Nephron progenitor cell (in vitro differentiated cells): ENCODE data around the gene B3GAT1.
"Not testable (repeated sequence)": the region's sequence is repeated elsewhere in the genome, so short reads cannot be mapped to it uniquely, and the experiment has no call there.

ENCODE experiments used
- DNase-seq: peaks from one replicate; pipeline ENCODE4 v3.0.0; 2021
- H3K27ac Mint-ChIP-seq: 2 replicates; pipeline ENCODE4 v1.8.0; 2021; ENCODE audit warnings: mild to moderate bottlenecking, moderate library complexity, mixed read lengths
- H3K27me3 Mint-ChIP-seq: 2 replicates; pipeline ENCODE4 v1.8.0; 2021; ENCODE audit warnings: mild to moderate bottlenecking, low read depth, mixed read lengths; ENCODE audit not compliant: poor library complexity
- H3K36me3 Mint-ChIP-seq: 2 replicates; pipeline ENCODE4 v1.8.0; 2021; ENCODE audit warnings: low read depth, mixed read lengths
- H3K4me1 Mint-ChIP-seq: 2 replicates; pipeline ENCODE4 v1.8.0; 2021; ENCODE audit warnings: mixed read lengths
- H3K4me3 Mint-ChIP-seq: 2 replicates; pipeline ENCODE4 v1.8.0; 2021; ENCODE audit warnings: mild to moderate bottlenecking, moderate library complexity, mixed read lengths
- H3K9me3 Mint-ChIP-seq: 2 replicates; pipeline ENCODE4 v1.8.0; 2021; ENCODE audit warnings: mild to moderate bottlenecking, moderate library complexity, mixed read lengths
- CTCF ChIP-seq: fragments of 200-600 bp; sonication (generic); IDR thresholded peaks from 2 replicates; pipeline ENCODE4 v1.5.0; 2021; ENCODE audit warnings: antibody characterized with exemption

B3GAT1 gene

DNA sequence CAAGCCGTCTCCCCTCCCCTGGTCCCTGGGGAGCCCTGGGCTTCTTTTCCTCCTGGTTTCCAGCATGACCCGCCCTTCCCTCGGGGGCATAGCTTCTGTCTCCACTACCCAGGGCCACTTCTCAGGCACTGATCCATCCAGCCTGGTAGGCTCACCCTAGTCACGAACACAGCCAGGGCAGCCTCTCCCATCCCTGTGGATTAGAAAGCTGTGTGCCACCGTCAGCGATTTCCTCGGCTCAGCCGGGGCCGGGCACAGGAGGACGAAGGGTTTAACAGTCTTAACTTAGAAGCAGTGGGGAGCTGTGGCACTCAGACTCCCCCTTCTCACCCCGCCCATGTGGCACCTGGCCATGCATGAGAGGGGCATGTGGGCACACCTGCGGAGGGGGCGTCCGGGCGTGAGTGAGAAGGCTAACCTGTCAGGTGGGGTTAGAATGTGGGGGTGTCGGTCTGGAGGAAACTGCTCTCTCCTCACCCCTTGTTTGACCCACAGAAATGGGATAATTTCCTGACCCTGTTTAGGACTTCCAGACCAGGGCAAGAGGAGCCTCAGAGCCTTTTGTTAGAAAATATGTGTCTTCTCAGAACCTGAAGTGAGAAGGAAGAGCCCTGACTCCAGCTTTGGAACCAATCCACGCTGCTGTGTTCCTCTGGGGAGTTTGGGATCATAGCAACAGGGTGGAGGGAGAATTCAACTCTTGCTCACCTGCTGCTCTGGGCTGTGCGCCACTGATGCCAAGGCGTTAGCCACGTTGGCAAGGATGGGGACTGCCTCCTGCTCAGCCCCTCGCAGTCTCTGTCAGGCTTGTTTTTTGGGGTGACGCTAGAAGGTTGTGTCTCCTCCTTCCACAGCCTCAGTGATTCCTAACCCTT is 65.7 kb downstream of the B3GAT1 start:
- H3K36me3 Mint-ChIP-seq = no peaks in the 10 kb centered on the region
- H3K4me1 Mint-ChIP-seq = no peaks in the 10 kb centered on the region
- no peak overlapping the region for H3K27ac Mint-ChIP-seq
- peaks cover 18% of the 10 kb centered on the region for H3K27me3 Mint-ChIP-seq
- no peak for TF ChIP-seq CTCF
- no peak overlapping the region for H3K4me3 Mint-ChIP-seq
- no peak for DNase-seq
- H3K9me3 Mint-ChIP-seq = no peaks in the 10 kb centered on the region

DNA sequence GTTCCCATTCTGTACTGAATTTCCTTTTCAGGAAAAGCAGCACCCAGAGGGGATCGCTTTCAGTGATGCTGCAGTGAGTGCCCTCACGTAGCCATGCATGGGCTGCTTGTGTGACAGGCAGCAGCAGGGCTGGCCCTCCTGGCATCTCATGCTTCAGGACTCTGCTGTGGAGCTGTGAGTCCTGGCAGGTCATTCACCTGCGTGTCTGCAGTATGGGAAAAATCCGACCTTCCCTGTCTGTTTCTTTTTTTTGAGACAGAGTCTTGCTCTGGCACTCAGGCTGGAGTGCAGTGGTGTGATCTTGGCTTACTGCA is 66.8 kb downstream of the B3GAT1 start:
- Mint-ChIP-seq H3K36me3 (no peaks in the 10 kb centered on the region), H3K4me3 (no peak overlapping the region), H3K4me1 (no peaks in the 10 kb centered on the region), H3K9me3 (no peaks in the 10 kb centered on the region), H3K27ac (no peak overlapping the region), H3K27me3 (peaks cover 16% of the 10 kb centered on the region)
- no peak for TF ChIP-seq CTCF
- DNase-seq = no peak

DNA sequence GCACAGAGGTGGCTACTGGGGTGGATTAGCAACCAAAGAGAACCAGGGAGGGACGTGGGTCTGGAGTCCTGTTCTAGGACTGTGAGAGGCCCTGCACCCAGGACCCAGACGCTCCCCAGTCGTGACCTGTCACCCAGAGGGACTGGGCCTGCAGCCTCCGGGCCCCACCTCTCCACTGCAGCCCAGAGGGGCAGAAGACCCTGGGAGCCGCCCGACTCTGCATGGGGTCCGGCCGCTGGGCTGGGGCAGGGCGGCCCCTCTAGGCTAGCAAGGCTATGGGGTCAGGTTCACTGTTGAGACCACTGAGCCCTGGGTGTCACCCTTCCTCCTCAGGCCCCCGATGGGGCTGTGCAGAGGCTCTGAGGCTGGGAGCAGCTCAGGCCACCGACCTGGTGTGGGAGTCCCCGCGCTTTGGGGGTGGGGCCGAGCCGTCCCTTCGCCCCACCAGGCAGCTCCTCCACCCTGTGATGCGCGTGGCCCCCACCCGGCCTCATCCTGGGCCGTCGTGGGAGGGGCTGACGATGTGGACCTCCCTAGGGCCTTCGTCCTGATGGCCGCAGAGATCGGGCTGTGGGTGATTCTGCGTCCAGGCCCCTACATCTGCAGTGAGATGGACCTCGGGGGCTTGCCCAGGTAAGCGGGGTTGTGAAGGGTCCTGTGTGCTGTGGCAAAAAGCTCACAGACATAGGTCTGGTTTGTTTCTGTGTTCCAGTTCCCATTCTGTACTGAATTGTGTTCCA is 67.4 kb downstream of the B3GAT1 start:
- H3K36me3 Mint-ChIP-seq = not testable (repeated sequence)

DNA sequence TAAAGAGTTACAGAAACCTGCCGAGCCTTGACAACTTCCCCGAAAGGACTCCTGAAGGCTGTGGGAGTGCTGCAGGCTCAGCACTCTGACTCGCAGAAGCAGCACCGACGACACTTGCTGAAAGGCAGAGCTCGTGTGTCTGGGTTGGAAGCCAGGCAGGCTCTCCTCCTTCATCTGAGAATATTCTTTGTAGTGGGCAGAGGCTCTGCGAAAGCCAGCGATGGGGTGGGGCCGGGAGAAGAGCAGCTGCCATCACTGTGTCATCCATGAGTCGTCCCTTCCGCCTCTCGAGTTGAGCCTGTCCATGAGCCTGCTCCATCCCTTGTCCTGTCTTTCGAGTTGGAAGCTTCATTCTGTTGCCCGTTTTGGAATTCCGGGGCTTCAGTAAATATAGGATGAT is 68.4 kb downstream of the B3GAT1 start:
- H3K4me1 Mint-ChIP-seq = no peaks in the 10 kb centered on the region
- H3K4me3 Mint-ChIP-seq = no peak overlapping the region
- H3K27me3 Mint-ChIP-seq = peaks cover 12% of the 10 kb centered on the region
- no peak for DNase-seq
- no peak for TF ChIP-seq CTCF
- no peaks in the 10 kb centered on the region for H3K36me3 Mint-ChIP-seq
- no peaks in the 10 kb centered on the region for H3K9me3 Mint-ChIP-seq
- H3K27ac Mint-ChIP-seq = no peak overlapping the region

More for the DNA sequence above, 67.4 kb downstream of the B3GAT1 start:
- not testable (repeated sequence) for H3K9me3 Mint-ChIP-seq, H3K4me3 Mint-ChIP-seq, DNase-seq, H3K4me1 Mint-ChIP-seq, H3K27ac Mint-ChIP-seq
- peaks cover 14% of the 10 kb centered on the region for H3K27me3 Mint-ChIP-seq

- no peak for TF ChIP-seq CTCF
- no peak overlapping the region for H3K27ac Mint-ChIP-seq
- no peak overlapping the region for H3K4me3 Mint-ChIP-seq
- no peaks in the 10 kb centered on the region for H3K4me1 Mint-ChIP-seq
- H3K27me3 Mint-ChIP-seq = peaks cover 19% of the 10 kb centered on the region
- no peaks in the 10 kb centered on the region for H3K36me3 Mint-ChIP-seq
- no peaks in the 10 kb centered on the region for H3K9me3 Mint-ChIP-seq
- DNase-seq = no peak
Observed at GRCh38 chr11:134342572-134343340, 69.3 kb downstream of the B3GAT1 start.
